ENCODE results near the gene HCN2.
"Not testable (repeated sequence)": the region's sequence is repeated elsewhere in the genome, so short reads cannot be mapped to it uniquely, and the experiment has no call there.

Gene HCN2

DNA sequence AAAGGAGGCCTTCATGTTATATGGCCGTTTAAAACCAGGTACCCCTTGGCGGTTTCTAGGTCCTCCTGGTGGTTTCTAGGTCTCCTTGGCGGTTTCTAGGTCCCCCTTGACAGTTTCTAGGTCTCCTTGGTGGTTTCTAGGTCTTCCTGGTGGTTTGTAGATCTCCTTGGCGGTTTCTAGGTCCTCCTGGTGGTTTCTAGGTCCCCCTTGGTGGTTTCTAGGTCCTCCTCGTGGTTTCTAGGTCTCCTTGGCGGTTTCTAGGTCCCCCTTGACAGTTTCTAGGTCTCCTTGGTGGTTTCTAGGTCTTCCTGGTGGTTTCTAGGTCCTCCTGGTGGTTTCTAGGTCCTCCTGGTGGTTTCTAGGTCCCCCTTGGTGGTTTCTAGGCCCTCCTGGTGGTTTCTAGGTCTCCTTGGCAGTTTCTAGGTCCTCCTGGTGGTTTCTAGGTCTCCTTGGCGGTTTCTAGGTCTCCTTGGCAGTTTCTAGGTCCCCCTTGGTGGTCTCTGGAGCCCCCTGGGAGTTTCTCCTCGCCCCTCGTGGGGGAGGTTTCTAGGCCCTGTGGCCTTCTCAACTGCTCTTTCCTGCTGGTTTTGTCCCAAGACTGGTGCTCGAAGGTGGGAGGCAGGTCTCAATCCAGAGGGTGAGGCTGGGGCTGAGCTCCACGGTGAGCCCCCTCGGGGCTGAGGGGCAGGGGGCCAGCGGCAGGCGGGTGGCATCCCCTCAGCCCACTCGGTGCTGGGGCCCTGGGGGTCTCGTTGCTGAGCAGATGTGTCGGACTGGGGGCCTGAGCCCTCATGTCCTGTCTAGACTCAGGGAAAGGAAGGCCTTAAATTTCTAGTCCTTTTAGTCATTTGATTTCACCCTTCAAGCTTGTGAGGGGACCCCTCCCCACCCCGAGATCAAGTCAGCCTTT lies 8.0 kb downstream of the HCN2 start:
- Histone ChIP-seq H3K36me3 (ENCODE audit: insufficient read depth, low read length) (no peaks in the 10 kb centered on the region), H3K9me3 (ENCODE audit: insufficient read depth, low read depth, low read length) (no peaks in the 10 kb centered on the region), H3K4me1 (ENCODE audit: insufficient read depth, low read length) (no peaks in the 10 kb centered on the region), H3K27me3 (ENCODE audit: insufficient read depth, low read length) (peaks cover 13% of the 10 kb centered on the region), H3K9ac (ENCODE audit: low read depth, low read length) (no peak overlapping the region), H3K4me3 (ENCODE audit: low read length) (no peak overlapping the region), H3K27ac (ENCODE audit: low read depth, low read length) (no peak overlapping the region)
- WGBS: 88% methylated on average over 18 of the region's 18 CpGs

DNA sequence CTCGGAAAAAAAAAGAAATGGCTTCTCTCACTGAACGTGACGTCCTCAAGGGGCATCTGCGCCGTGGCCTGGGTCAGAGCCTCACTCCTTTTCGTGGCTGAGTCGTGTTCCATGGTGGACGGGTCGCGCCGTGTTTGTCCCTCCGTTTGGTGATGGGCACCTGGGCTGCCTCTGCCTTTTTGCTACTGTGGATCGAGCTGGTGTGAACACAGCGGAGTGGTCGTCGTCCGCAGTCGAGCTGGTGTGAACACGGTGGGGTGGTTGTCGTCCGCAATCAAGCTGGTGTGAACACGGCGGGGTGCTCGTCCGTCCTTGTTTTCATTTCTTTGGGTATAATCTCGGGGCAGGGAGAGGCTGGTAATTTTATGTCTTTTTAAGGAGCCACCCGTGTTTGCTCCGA lies 11.6 kb downstream of the HCN2 start:
- Histone ChIP-seq H3K27me3 (ENCODE audit: insufficient read depth, low read length) (no peaks in the 10 kb centered on the region; the same call in 1 of the 2 replicates), H3K9ac (ENCODE audit: low read depth, low read length) (no peak overlapping the region), H3K27ac (ENCODE audit: low read depth, low read length) (no peak overlapping the region), H3K4me1 (ENCODE audit: insufficient read depth, low read length) (no peaks in the 10 kb centered on the region), H3K9me3 (ENCODE audit: insufficient read depth, low read depth, low read length) (no peaks in the 10 kb centered on the region), H3K4me3 (ENCODE audit: low read length) (no peak overlapping the region), H3K36me3 (ENCODE audit: insufficient read depth, low read length) (no peaks in the 10 kb centered on the region)
- WGBS: 90% methylated on average over 28 of the region's 28 CpGs

DNA sequence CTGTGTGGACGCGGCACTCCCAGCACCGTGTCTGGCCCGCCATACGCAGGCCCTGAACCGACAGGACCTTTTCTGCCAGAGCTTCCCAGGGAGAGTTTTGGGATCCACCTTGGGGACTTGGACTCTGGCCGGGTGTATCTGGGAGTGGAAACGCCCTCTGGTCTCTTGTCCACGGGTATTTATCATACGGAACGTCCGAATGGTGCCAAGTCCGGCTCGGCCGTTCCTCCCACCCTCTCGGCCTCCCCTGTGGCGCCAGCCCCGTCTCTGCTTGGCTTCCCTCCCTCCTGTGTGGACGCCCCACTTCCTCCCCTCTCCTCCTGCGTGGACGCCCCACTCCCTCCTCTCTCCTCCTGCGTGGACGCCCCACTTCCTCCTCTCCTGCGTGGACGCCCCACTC lies 12.1 kb downstream of the HCN2 start:
- H3K27ac ChIP-seq (ENCODE audit: low read depth, low read length): no peak overlapping the region
- H3K4me1 ChIP-seq (ENCODE audit: insufficient read depth, low read length): no peaks in the 10 kb centered on the region
- no peak overlapping the region for H3K4me3 ChIP-seq (ENCODE audit: low read length)
- H3K9me3 ChIP-seq (ENCODE audit: insufficient read depth, low read depth, low read length): no peaks in the 10 kb centered on the region
- 90% methylated on average over 25 of the region's 25 CpGs for WGBS
- no peaks in the 10 kb centered on the region; the same call in 1 of the 2 replicates for H3K27me3 ChIP-seq (ENCODE audit: insufficient read depth, low read length)
- H3K36me3 ChIP-seq (ENCODE audit: insufficient read depth, low read length): no peaks in the 10 kb centered on the region
- no peak overlapping the region for H3K9ac ChIP-seq (ENCODE audit: low read depth, low read length)

DNA sequence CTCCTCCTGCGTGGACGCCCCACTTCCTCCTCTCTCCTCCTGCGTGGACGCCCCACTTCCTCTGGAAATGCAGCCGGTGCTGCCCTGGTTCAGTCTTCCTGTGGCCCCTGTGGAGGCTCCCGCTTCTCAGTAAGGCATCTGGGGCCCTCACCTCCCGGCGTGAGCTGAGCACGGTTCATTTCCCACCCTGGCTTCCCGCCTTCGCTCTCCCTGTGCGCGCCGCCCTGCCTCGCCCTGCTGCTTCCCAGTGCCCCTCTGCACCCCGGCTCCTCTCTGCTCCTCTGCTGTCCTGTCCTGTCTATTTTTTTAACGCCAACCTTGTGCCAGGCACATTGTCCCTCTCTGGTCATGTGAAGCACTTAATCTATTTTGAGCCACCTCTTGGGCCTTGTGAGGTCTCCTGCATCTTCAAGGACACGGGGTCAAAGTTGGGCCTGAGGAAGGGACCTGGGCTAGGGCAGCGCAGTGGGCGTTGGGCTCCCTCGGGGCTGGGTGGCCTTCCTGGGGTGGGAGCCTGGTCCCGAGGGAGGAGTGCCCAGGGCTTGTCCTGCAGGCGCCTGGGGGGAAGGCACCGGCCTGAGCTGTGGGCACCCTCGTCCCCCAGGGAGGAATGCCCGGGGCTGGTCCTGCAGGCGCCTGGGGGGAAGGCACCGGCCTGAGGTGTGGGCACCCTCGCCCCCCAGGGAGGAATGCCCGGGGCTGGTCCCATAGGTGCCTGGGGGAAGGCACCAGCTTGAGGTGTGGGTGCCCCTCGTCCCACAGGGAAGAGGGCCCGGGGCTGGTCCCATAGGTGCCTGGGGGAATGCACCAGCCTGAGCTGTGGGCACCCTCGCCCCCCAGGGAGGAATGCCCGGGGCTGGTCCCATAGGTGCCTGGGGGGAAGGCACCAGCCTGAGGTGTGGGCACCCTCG lies 13.0 kb downstream of the HCN2 start:
- no peak overlapping the region for H3K9ac ChIP-seq (ENCODE audit: low read depth, low read length)
- no peaks in the 10 kb centered on the region for H3K4me1 ChIP-seq (ENCODE audit: insufficient read depth, low read length)
- WGBS: 88% methylated on average over 35 of the region's 35 CpGs
- H3K36me3 ChIP-seq (ENCODE audit: insufficient read depth, low read length): no peaks in the 10 kb centered on the region
- H3K27ac ChIP-seq (ENCODE audit: low read depth, low read length): no peak overlapping the region
- no peaks in the 10 kb centered on the region for H3K27me3 ChIP-seq (ENCODE audit: insufficient read depth, low read length)
- no peak overlapping the region for H3K4me3 ChIP-seq (ENCODE audit: low read length)
- H3K9me3 ChIP-seq (ENCODE audit: insufficient read depth, low read depth, low read length): no peaks in the 10 kb centered on the region

DNA sequence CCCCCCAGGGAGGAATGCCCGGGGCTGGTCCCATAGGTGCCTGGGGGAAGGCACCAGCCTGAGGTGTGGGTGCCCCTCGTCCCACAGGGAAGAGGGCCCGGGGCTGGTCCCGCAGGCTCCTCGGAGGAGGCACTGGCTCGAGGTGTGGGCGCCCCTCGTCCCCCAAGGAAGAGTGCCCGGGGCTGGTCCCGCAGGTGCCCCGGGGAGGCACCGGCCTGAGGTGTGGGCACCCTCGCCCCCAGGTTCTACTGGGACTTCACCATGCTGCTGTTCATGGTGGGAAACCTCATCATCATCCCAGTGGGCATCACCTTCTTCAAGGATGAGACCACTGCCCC lies 13.6 kb downstream of the HCN2 start:
- not testable (repeated sequence) for H3K27ac ChIP-seq (ENCODE audit: low read depth, low read length); H3K9ac ChIP-seq (ENCODE audit: low read depth, low read length); H3K27me3 ChIP-seq (ENCODE audit: insufficient read depth, low read length); H3K36me3 ChIP-seq (ENCODE audit: insufficient read depth, low read length); H3K4me1 ChIP-seq (ENCODE audit: insufficient read depth, low read length); H3K9me3 ChIP-seq (ENCODE audit: insufficient read depth, low read depth, low read length); H3K4me3 ChIP-seq (ENCODE audit: low read length)
- whole genome bisulfite sequencing: 95% methylated on average over 13 of the region's 13 CpGs

DNA sequence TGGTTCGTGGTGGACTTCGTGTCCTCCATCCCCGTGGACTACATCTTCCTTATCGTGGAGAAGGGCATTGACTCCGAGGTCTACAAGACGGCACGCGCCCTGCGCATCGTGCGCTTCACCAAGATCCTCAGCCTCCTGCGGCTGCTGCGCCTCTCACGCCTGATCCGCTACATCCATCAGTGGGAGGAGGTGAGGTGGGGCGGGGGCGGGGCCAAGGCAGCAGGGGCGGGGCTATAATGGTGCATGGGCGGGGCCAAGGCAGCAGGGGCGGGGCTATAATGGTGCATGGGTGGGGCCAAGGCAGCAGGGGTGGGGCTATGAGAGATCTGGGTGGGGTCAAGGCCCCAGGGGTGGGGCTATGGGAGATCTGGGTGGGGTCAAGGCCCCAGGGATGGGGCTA lies 14.1 kb downstream of the HCN2 start:
- H3K4me3 ChIP-seq (ENCODE audit: low read length); H3K4me1 ChIP-seq (ENCODE audit: insufficient read depth, low read length); H3K9me3 ChIP-seq (ENCODE audit: insufficient read depth, low read depth, low read length); H3K27ac ChIP-seq (ENCODE audit: low read depth, low read length); H3K9ac ChIP-seq (ENCODE audit: low read depth, low read length); H3K27me3 ChIP-seq (ENCODE audit: insufficient read depth, low read length); H3K36me3 ChIP-seq (ENCODE audit: insufficient read depth, low read length): not testable (repeated sequence)
- WGBS: 91% methylated on average over 19 of the region's 20 CpGs

DNA sequence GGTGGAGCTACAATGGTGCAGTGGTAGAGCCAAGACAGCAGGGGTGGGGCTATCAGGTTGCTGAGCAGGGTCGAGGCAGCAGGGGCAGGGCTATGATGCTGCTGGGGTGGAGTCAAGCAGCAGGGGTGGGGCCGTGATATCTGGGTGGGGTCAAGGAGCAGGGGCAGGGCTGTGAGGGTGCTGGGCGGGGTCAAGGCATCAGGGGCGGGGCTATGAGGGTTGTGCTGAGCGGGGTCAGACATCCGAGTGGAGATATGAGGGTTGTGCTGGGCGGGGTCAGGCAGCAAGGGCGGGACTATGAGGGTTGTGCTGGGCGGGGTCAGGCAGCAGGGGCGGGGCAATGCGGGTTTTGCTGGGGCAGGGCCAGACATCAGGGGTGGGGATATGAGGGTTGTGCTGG lies 14.7 kb downstream of the HCN2 start:
- Histone ChIP-seq H3K4me3 (ENCODE audit: low read length) (no peak overlapping the region), H3K27ac (ENCODE audit: low read depth, low read length) (no peak overlapping the region), H3K9ac (ENCODE audit: low read depth, low read length) (no peak overlapping the region), H3K4me1 (ENCODE audit: insufficient read depth, low read length) (no peaks in the 10 kb centered on the region), H3K36me3 (ENCODE audit: insufficient read depth, low read length) (no peaks in the 10 kb centered on the region), H3K27me3 (ENCODE audit: insufficient read depth, low read length) (no peaks in the 10 kb centered on the region), H3K9me3 (ENCODE audit: insufficient read depth, low read depth, low read length) (no peaks in the 10 kb centered on the region)
- 88% methylated on average over 11 of the region's 11 CpGs for WGBS

DNA sequence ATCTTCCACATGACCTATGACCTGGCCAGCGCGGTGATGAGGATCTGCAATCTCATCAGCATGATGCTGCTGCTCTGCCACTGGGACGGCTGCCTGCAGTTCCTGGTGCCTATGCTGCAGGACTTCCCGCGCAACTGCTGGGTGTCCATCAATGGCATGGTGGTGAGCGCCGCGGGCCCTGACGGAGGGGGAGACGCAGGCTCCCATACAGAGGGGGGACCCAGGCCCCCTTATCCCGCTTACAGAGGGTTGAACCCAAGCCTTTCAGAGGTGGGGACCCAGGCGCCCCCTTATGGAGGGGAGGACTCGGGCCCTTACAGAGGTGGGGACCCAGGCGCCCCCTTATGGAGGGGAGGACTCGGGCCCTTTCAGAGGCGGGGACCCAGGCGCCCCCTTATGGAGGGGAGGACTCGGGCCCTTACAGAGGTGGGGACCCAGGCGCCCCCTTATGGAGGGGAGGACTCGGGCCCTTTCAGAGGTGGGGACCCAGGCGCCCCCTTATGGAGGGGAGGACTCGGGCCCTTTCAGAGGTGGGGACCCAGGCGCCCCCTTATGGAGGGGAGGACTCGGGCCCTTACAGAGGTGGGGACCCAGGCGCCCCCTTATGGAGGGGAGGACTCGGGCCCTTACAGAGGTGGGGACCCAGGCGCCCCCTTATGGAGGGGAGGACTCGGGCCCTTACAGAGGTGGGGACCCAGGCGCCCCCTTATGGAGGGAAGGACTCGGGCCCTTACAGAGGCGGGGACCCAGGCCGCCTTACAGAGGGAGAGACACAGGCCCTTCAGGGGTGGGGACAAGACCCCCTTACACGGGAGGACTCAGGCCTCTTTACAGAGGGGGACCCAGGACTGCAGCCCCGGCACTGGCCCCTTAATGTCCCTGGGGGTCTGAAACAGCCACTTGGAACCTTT lies 15.6 kb downstream of the HCN2 start:
- H3K36me3 ChIP-seq (ENCODE audit: insufficient read depth, low read length); H3K4me1 ChIP-seq (ENCODE audit: insufficient read depth, low read length); H3K27me3 ChIP-seq (ENCODE audit: insufficient read depth, low read length); H3K27ac ChIP-seq (ENCODE audit: low read depth, low read length); H3K4me3 ChIP-seq (ENCODE audit: low read length); H3K9ac ChIP-seq (ENCODE audit: low read depth, low read length); H3K9me3 ChIP-seq (ENCODE audit: insufficient read depth, low read depth, low read length): not testable (repeated sequence)
- 91% methylated on average over 17 of the region's 34 CpGs for WGBS

DNA sequence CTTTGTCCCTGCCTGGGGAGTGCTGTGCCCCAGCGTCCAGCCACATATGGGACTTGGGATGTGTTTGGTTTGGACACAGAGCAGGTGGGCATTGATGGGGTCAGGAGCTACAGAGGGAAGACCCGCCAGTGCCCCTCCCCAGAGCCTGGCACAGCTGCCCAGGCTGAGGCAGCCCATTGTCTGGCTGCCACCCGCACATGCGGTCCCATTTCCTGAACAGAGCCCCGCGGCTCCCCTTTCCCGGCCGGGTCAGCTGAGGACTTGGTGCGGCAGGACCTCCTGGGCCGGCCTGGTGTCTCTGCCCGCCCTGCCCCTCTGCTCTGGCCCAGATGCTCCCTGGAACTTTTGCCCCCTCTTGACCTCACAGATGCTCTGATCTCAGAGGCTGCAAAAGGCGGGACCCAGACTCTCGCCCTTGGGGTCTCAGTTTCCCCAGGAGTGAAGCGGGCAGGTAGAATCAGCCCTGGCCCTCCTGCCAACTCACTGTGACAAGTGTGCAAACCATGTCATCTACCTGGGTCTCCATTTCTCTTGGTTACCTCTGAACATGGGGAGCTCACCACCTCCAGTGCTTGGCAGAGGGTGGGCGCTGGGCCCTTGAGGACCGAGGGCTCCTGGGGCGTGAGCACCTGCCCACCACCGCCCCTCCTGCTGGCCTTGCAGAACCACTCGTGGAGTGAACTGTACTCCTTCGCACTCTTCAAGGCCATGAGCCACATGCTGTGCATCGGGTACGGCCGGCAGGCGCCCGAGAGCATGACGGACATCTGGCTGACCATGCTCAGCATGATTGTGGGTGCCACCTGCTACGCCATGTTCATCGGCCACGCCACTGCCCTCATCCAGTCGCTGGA lies 17.8 kb downstream of the HCN2 start:
- H3K9ac ChIP-seq (ENCODE audit: low read depth, low read length): no peak overlapping the region
- H3K36me3 ChIP-seq (ENCODE audit: insufficient read depth, low read length): no peaks in the 10 kb centered on the region
- no peaks in the 10 kb centered on the region for H3K4me1 ChIP-seq (ENCODE audit: insufficient read depth, low read length)
- H3K9me3 ChIP-seq (ENCODE audit: insufficient read depth, low read depth, low read length): no peaks in the 10 kb centered on the region
- WGBS: 93% methylated on average over 30 of the region's 30 CpGs
- H3K27me3 ChIP-seq (ENCODE audit: insufficient read depth, low read length): no peaks in the 10 kb centered on the region
- no peak overlapping the region for H3K4me3 ChIP-seq (ENCODE audit: low read length)
- no peak overlapping the region for H3K27ac ChIP-seq (ENCODE audit: low read depth, low read length)
